Measurements from ENCODE around the gene DPM2.

The DPM2 gene

DNA sequence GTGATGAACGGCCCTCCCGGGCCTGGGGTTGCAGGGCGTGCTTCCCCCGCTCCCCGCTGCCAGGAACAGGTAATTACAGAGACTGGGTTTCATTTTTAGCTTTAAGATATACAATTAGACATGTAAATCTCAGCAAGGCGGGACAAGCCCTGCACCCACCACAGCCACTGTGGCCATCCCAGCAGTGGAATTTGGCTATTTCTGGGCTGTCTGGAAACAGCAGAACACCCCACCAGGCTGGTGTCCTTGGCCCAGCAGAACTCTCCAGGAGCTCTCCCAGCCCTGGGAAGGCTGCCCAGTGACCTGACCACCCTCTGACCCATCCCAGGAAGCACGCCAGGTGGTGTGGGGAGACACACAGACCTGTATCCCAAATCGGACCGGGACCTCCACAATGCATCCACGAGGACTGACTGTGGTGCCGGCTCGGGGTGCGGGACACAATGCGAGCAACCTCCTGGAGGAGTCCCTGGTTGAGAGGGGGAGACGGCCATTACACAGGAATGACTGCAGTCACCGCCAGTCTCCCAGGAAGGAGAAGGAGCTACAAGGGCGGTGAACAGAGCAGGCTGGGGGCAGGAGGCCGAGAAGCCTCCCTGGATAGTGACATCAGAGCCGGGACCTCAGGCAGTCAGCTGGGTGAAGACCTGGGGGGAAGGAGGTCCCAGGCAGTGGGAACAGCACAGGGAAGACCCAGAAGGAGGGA is 25.9 kb upstream of the DPM2 start:
- DNase-seq (ENCODE audit: low read depth, low spot score): no peak
- TF ChIP-seq CTCF (IDR thresholded peaks at IDR 0.05; ENCODE audit: insufficient read depth, low read length, missing control alignments): no peak
- CTCF ChIA-PET: interaction anchor here (1.2 to 15.5 kb wide), 5 partner anchors 11 to 154 kb away, joined by 3 to 226 read pairs (median 9); no protein-coding TSS in a partner anchor
- no peak overlapping the region for H3K4me3 ChIP-seq (ENCODE audit: low read depth, low read length)
- POLR2A ChIA-PET: no interaction called here

GRCh38 chr9:127963041-127963358 is 25.3 kb upstream of the DPM2 start:
- POLR2A ChIA-PET: no interaction called here
- CTCF ChIA-PET: interaction anchor here (1.2 to 15.5 kb wide), 5 partner anchors 10 to 155 kb away, joined by 3 to 226 read pairs (median 9); no protein-coding TSS in a partner anchor
- no peak for TF ChIP-seq CTCF (IDR thresholded peaks at IDR 0.05; ENCODE audit: insufficient read depth, low read length, missing control alignments)
- no peak for DNase-seq (ENCODE audit: low read depth, low spot score)
- H3K4me3 ChIP-seq (ENCODE audit: low read depth, low read length): no peak overlapping the region

GRCh38 chr9:127962278-127962677 is 24.6 kb upstream of the DPM2 start:
- POLR2A ChIA-PET: no interaction called here
- no peak overlapping the region for H3K4me3 ChIP-seq (ENCODE audit: low read depth, low read length)

DNA sequence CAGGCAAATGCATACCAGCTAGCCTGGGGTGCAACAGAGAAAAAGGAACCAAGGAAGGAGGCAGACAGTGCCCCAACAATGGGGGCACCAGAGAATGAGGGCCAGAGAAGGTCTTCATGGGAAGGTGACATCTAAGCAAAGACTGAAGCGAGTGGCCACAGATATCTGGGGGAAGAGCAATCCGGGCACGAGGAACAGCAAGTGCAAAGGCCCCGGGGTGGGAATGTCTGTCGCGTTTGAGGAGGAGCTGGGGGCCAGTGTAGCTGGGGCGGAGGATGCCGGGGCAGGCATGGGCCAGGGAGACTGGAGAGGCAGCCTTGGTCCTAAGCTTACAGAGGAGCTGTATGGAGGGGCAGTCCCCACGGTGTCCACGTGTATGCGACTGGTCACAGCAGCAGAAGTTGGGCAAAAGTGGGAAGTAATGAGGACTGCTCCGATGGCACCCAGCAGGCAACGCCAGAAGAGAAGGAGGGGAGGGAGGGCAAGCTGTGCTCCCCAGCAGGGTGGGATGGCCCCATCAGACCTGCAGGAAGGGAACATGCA is 24.0 kb upstream of the DPM2 start:
- POLR2A ChIA-PET: no interaction called here
- no peak for TF ChIP-seq CTCF (IDR thresholded peaks at IDR 0.05; ENCODE audit: insufficient read depth, low read length, missing control alignments)
- no peak for DNase-seq (ENCODE audit: low read depth, low spot score)
- H3K4me3 ChIP-seq (ENCODE audit: low read depth, low read length): no peak overlapping the region
- CTCF ChIA-PET: interaction anchor here (1.0 to 15.5 kb wide), 5 partner anchors 9 to 156 kb away, joined by 3 to 226 read pairs (median 5); no protein-coding TSS in a partner anchor

More at GRCh38 chr9:127962278-127962677, 24.6 kb upstream of the DPM2 start:
- CTCF ChIA-PET: interaction anchor here (1.0 to 15.5 kb wide), 6 partner anchors 10 to 155 kb away, joined by 3 to 226 read pairs (median 7); no protein-coding TSS in a partner anchor
- no peak for TF ChIP-seq CTCF (IDR thresholded peaks at IDR 0.05; ENCODE audit: insufficient read depth, low read length, missing control alignments)
- DNase-seq (ENCODE audit: low read depth, low spot score): no peak

DNA sequence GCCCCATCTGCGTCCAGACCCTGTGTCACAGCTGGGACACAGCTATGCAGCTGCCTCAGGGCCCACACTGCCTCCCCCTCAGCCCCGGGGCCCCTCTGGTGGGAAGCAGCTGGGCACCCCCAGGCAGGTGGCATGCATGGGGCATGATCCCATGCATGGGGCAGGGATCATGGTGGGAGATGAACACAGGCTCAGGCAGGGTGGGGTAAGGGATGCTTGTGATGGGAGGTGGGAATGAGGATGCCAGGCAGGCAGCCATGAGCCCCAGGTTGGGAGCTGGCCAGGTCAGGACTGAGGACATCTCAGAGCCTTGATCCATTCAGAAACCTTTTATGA is 23.5 kb upstream of the DPM2 start:
- TF ChIP-seq CTCF (IDR thresholded peaks at IDR 0.05; ENCODE audit: insufficient read depth, low read length, missing control alignments): no peak
- no peak for DNase-seq (ENCODE audit: low read depth, low spot score)
- ChIA-PET POLR2A (no interaction called here), CTCF (interaction anchor here (1.0 to 15.5 kb wide), 6 partner anchors 14 to 156 kb away, joined by 3 to 226 read pairs (median 4); no protein-coding TSS in a partner anchor)
- H3K4me3 ChIP-seq (ENCODE audit: low read depth, low read length): no peak overlapping the region

GRCh38 chr9:127960410-127961154 is 22.9 kb upstream of the DPM2 start:
- CTCF ChIA-PET: interaction anchor here (1.1 to 15.5 kb wide), 5 partner anchors 14 to 127 kb away, joined by 3 to 226 read pairs (median 4); no protein-coding TSS in a partner anchor
- POLR2A ChIA-PET: no interaction called here
- H3K4me3 ChIP-seq (ENCODE audit: low read depth, low read length): no peak overlapping the region
- TF ChIP-seq CTCF (IDR thresholded peaks at IDR 0.05; ENCODE audit: insufficient read depth, low read length, missing control alignments): no peak
- DNase-seq (ENCODE audit: low read depth, low spot score): no peak
